ENCODE measurements around the gene CKAP2.

The CKAP2 gene

DNA sequence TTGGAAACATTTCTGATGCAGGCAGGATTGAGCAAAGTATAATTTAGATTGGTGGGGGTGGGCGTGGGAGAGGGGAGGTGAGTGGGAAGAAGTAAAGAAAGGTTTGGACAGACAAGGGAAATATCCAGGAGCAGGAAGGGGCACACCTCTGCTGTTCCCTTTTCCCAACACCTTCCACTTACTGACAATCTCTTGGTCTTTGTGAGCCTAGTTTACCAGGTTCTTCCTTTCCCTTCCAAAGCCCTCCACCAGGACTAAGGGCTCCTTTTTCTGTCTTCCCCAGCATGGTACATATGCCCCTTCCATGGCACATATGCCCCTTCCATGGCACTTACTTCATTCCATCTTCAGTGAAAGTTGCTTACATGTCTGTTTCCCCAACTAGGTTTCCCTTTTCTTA, 43.1 kb upstream of the CKAP2 start:
- no peak for TF ChIP-seq SP2 (tag by site-specific recombination; IDR thresholded peaks at IDR 0.05)
- TF ChIP-seq EGR2 (tag by site-specific recombination; IDR thresholded peaks at IDR 0.05; ENCODE audit: low read depth): peak; percentile 38; the same call in 1 of the 2 replicates
- TF ChIP-seq ZFHX2 (tag by site-specific recombination; conservative IDR thresholded peaks at IDR 0.05): peak; percentile 49; the same call in 1 of the 2 replicates
- TF ChIP-seq PRDM1 (tag by site-specific recombination; IDR thresholded peaks at IDR 0.05): peak; percentile 74
- H3K36me3 ChIP-seq (ENCODE audit: control insufficient read depth in 2 of 2, insufficient read depth in 1 of 2, low read length in 2 of 2): peaks cover 0 to 22% of the 10 kb centered on the region in 2 experiments; a peak in 1 of 3 replicates
- CTCF ChIA-PET: interaction anchor here (0.9 kb wide), 1 partner anchor 39 kb away, joined by 3 read pairs; no protein-coding TSS in a partner anchor

DNA sequence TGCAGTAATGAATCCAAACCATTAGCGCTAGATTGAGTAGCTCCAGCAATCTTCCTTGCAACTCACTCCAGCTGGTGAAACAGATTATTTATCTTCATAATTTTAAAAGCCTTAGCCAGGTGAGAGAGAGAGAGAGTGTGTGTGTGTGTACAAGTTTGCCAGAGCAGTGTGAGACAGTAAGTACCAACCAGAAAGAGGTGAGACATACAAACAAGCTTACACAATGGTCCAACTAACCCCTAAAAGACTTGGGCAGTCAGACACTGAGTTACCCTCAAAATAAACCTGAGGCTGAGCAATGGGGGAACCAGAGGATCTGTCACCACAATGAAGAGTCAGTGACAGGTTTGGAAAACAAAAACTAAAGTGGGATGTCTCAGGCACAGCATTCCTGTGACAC, 41.2 kb upstream of the CKAP2 start:
- Histone ChIP-seq H3K4me3 (ENCODE audit: low read depth, low read length) (no peak overlapping the region), H3K36me3 (ENCODE audit: control insufficient read depth in 2 of 2, insufficient read depth in 1 of 2, low read length in 2 of 2) (peaks cover 0 to 33% of the 10 kb centered on the region in 2 experiments; a peak in 2 of 3 replicates), H3K4me1 (ENCODE audit: control insufficient read depth, insufficient read depth, low read length) (no peaks in the 10 kb centered on the region), H3K27ac (ENCODE audit: extremely low read depth, low read depth, low read length) (no peak overlapping the region), H3K9me3 (ENCODE audit: control insufficient read depth, insufficient read depth, low read depth, low read length) (no peaks in the 10 kb centered on the region)
- POLR2A ChIA-PET: no interaction called here
- TF ChIP-seq, protein P1, sequence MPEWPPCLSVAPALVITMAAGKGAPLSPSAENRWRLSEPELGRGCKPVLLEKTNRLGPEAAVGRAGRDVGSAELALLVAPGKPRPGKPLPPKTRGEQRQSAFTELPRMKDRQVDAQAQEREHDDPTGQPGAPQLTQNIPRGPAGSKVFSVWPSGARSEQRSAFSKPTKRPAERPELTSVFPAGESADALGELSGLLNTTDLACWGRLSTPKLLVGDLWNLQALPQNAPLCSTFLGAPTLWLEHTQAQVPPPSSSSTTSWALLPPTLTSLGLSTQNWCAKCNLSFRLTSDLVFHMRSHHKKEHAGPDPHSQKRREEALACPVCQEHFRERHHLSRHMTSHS (tag by site-specific recombination; IDR thresholded peaks at IDR 0.05): no peak
- TF ChIP-seq, protein P2, sequence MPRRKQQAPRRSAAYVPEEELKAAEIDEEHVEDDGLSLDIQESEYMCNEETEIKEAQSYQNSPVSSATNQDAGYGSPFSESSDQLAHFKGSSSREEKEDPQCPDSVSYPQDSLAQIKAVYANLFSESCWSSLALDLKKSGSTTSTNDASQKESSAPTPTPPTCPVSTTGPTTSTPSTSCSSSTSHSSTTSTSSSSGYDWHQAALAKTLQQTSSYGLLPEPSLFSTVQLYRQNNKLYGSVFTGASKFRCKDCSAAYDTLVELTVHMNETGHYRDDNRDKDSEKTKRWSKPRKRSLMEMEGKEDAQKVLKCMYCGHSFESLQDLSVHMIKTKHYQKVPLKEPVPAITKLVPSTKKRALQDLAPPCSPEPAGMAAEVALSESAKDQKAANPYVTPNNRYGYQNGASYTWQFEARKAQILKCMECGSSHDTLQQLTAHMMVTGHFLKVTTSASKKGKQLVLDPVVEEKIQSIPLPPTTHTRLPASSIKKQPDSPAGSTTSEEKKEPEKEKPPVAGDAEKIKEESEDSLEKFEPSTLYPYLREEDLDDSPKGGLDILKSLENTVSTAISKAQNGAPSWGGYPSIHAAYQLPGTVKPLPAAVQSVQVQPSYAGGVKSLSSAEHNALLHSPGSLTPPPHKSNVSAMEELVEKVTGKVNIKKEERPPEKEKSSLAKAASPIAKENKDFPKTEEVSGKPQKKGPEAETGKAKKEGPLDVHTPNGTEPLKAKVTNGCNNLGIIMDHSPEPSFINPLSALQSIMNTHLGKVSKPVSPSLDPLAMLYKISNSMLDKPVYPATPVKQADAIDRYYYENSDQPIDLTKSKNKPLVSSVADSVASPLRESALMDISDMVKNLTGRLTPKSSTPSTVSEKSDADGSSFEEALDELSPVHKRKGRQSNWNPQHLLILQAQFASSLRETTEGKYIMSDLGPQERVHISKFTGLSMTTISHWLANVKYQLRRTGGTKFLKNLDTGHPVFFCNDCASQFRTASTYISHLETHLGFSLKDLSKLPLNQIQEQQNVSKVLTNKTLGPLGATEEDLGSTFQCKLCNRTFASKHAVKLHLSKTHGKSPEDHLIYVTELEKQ (tag by site-specific recombination; IDR thresholded peaks at IDR 0.05; ENCODE audit: borderline replicate concordance): no peak
- TF ChIP-seq, protein P3, sequence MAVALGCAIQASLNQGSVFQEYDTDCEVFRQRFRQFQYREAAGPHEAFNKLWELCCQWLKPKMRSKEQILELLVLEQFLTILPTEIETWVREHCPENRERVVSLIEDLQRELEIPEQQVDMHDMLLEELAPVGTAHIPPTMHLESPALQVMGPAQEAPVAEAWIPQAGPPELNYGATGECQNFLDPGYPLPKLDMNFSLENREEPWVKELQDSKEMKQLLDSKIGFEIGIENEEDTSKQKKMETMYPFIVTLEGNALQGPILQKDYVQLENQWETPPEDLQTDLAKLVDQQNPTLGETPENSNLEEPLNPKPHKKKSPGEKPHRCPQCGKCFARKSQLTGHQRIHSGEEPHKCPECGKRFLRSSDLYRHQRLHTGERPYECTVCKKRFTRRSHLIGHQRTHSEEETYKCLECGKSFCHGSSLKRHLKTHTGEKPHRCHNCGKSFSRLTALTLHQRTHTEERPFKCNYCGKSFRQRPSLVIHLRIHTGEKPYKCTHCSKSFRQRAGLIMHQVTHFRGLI (tag by site-specific recombination; IDR thresholded peaks at IDR 0.05): no peak
- TF ChIP-seq ZNF133 (tag by site-specific recombination; IDR thresholded peaks at IDR 0.05) (peak; percentile 53; the same call in 1 of the 2 replicates), ZNF19 (tag by site-specific recombination; IDR thresholded peaks at IDR 0.05; ENCODE audit: low read depth) (no peak), TRIM28 (IDR thresholded peaks at IDR 0.05; ENCODE audit: borderline replicate concordance, low read length) (no peak)
- TF ChIP-seq, protein P4, sequence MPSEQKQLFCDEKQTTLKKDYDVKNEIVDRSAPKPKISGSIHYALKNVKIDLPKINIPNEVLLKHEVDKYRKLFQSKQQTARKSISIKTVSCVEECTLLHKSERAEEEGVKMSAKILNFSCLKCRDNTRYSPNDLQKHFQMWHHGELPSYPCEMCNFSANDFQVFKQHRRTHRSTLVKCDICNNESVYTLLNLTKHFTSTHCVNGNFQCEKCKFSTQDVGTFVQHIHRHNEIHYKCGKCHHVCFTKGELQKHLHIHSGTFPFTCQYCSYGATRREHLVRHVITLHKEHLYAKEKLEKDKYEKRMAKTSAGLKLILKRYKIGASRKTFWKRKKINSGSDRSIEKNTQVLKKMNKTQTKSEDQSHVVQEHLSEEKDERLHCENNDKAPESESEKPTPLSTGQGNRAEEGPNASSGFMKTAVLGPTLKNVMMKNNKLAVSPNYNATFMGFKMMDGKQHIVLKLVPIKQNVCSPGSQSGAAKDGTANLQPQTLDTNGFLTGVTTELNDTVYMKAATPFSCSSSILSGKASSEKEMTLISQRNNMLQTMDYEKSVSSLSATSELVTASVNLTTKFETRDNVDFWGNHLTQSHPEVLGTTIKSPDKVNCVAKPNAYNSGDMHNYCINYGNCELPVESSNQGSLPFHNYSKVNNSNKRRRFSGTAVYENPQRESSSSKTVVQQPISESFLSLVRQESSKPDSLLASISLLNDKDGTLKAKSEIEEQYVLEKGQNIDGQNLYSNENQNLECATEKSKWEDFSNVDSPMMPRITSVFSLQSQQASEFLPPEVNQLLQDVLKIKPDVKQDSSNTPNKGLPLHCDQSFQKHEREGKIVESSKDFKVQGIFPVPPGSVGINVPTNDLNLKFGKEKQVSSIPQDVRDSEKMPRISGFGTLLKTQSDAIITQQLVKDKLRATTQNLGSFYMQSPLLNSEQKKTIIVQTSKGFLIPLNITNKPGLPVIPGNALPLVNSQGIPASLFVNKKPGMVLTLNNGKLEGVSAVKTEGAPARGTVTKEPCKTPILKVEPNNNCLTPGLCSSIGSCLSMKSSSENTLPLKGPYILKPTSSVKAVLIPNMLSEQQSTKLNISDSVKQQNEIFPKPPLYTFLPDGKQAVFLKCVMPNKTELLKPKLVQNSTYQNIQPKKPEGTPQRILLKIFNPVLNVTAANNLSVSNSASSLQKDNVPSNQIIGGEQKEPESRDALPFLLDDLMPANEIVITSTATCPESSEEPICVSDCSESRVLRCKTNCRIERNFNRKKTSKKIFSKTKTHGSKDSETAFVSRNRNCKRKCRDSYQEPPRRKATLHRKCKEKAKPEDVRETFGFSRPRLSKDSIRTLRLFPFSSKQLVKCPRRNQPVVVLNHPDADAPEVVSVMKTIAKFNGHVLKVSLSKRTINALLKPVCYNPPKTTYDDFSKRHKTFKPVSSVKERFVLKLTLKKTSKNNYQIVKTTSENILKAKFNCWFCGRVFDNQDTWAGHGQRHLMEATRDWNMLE (tag by site-specific recombination; conservative IDR thresholded peaks at IDR 0.05; ENCODE audit: low read depth): no peak
- TF ChIP-seq, protein P5, sequence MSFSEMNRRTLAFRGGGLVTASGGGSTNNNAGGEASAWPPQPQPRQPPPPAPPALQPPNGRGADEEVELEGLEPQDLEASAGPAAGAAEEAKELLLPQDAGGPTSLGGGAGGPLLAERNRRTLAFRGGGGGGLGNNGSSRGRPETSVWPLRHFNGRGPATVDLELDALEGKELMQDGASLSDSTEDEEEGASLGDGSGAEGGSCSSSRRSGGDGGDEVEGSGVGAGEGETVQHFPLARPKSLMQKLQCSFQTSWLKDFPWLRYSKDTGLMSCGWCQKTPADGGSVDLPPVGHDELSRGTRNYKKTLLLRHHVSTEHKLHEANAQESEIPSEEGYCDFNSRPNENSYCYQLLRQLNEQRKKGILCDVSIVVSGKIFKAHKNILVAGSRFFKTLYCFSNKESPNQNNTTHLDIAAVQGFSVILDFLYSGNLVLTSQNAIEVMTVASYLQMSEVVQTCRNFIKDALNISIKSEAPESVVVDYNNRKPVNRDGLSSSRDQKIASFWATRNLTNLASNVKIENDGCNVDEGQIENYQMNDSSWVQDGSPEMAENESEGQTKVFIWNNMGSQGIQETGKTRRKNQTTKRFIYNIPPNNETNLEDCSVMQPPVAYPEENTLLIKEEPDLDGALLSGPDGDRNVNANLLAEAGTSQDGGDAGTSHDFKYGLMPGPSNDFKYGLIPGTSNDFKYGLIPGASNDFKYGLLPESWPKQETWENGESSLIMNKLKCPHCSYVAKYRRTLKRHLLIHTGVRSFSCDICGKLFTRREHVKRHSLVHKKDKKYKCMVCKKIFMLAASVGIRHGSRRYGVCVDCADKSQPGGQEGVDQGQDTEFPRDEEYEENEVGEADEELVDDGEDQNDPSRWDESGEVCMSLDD (tag by site-specific recombination; IDR thresholded peaks at IDR 0.05): no peak
- CTCF ChIA-PET: no interaction called here

More for the DNA sequence above, 43.1 kb upstream of the CKAP2 start:
- H3K27ac ChIP-seq (ENCODE audit: extremely low read depth, low read depth, low read length): no peak overlapping the region
- H3K9me3 ChIP-seq (ENCODE audit: control insufficient read depth, insufficient read depth, low read depth, low read length): no peaks in the 10 kb centered on the region
- H3K4me3 ChIP-seq (ENCODE audit: low read depth, low read length): no peak overlapping the region
- H3K4me1 ChIP-seq (ENCODE audit: control insufficient read depth, insufficient read depth, low read length): no peaks in the 10 kb centered on the region
- POLR2A ChIA-PET: no interaction called here

Data from HEK293 (cell line).